Fibroblast of gingiva (primary cell): ENCODE data around the gene BACH2.
"Not testable (repeated sequence)": the region's sequence is repeated elsewhere in the genome, so short reads cannot be mapped to it uniquely, and the experiment has no call there.

Experiments used
- DNase-seq: peaks from one replicate; pipeline ENCODE4 v3.0.0-alpha.2; 2011; ENCODE audit warnings: low read depth

Gene BACH2

DNA sequence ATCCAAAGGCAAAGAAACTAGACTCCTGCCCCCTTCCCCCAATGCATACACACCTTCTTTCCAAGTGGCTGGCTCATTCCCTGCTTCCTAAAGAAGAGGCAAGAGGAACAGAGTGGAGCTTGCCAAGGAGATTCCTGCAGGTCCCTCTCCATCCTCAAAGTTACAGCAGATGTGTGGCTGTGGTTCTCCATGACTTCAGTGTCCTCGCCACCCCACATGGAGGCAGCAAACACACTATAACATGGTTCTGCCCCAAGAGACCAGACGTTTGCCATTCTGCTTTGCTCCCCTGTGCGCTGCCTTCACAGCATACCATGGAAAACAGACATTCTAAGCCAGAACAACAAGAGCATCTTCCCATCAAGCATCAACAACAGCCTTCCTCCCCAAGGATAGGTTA is 84.4 kb downstream of the BACH2 start:
- DNase-seq, result no peak

- DNase-seq, result no peak
These were observed 87.1 kb downstream of the BACH2 start for GRCh38 chr6:90209527-90209926.

DNA sequence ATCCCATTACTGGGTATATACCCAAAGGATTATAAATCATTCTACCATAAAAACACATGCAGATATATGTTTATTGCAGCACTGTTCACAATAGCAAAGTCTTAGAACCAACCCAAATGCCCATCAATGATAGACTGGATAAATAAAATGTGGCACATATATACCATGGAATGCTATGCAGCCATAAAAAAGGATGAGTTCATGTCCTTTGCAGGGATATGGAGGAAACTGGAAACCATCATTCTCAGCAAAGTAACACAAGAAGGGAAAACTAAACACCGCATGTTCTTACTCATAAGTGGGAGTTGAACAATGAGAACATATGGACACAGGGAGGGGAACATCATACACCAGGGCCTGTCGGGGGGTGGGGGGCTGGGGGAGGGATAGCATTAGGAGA is 88.0 kb downstream of the BACH2 start:
- DNase-seq, result not testable (repeated sequence)

GRCh38 chr6:90204327-90205056 is 92.2 kb downstream of the BACH2 start:
- no peak for DNase-seq

DNA sequence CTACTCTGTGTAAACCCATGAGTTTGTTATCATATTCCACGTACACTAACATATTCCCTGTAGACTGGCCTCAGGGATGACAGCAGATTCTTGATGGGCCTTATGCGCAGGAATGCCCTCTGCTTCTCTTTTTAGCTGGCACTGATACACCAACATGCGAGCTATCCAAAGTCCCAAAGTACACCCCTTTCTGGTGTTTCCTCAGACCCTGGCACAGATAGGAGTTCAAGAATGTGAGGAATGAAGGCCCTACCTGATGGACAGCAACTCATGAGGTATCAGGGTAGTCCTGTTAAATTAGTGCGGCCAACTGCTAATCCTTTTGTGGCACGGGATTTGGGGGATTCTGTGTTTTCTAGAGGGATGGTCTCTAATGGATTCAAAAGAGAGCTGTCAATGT is 93.0 kb downstream of the BACH2 start:
- no peak for DNase-seq

- DNase-seq, result no peak
These were observed 94.5 kb downstream of the BACH2 start for GRCh38 chr6:90202156-90202555.

GRCh38 chr6:90199900-90200299 is 96.7 kb downstream of the BACH2 start:
- peak; percentile 23 for DNase-seq

DNA sequence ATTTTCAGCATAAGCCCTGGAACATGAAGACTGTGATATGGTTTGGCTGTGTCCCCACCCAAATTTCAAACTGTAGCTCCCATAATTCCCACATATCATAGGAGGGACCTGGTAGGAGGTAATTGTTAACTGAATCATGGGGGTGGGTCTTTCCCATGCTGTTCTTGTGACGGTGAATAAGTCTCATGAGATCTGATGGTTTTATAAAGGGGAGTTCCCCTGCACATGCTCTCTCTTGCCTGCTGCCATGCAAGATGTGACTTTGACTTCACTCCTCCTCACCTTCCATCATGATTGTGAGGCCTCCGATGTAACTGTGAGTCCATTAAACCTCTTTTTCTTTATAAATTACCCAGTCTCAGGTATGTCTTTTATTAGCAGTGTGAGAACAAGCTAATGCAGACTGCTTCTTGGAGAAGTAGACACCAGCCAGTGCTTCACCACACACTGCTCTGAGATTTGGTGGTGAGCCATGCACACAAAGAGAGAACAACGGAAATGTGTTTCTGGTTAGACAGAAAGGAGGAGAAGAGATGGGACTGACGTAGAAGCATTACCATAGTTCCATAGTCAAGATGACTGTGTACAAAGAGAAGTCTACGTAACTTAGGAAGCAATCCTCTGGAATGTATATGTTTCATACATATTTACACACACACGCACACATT is 97.8 kb downstream of the BACH2 start:
- no peak for DNase-seq

- peak; percentile 33 for DNase-seq
These were observed 98.7 kb downstream of the BACH2 start for GRCh38 chr6:90197854-90198496.

DNA sequence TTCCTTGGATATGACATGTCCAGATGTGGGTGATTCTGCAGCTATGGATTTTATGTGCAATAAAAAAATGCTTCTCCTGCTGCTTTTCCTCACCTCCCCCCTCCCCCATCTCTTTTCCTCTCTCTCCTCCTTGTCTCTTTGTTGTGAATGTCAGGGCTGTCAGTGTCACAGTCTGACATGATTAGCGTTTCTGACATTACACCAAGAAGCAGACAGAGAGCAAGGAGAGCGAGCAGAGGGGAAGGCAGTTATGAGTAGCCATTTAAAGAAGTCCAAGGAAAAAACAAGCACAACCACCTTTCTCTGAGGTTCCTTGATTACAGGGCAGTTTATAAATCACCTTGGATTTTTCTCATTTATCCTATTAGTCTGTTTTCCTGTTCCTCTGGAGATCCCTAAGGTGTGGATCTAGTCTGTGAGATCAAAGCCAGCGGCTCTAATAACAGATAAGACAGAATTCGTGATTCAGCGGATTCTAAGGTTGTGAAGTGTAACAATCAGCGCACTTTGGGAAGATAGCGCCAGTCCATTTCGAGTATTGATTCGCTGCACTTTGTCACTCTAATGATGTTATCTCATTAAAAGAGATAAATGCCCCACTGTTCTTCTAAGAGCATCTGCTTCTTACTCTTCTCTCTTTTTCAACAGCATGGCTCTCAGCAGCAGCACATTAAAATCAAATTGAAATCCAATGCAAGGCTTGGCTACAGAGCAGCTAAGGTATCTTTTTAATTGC is 101.4 kb downstream of the BACH2 start:
- no peak for DNase-seq

DNA sequence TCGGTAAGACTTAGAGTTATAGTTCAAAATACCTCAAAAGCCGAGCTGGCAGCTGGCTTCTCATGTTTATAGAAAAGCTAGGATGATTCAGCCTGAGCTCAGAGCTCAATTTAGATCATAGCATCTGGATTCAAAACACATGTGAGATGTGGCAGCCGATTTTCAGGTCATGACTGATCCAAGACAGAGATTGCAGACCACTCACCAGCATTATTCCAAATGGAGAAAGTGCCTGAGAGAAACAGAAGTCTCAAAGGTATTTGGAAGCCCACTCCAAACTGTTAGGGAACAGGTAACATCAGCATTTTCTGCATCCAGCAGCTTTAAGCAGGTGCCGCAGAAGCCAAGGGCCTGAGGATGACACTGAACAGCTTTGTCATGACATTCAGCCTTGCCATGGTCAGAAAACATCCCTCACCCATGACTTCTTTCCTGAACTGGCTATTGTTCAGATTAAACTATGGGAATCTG is 102.2 kb downstream of the BACH2 start:
- DNase-seq, result peak; percentile 68

GRCh38 chr6:90193359-90193758 is 103.3 kb downstream of the BACH2 start:
- no peak for DNase-seq

DNA sequence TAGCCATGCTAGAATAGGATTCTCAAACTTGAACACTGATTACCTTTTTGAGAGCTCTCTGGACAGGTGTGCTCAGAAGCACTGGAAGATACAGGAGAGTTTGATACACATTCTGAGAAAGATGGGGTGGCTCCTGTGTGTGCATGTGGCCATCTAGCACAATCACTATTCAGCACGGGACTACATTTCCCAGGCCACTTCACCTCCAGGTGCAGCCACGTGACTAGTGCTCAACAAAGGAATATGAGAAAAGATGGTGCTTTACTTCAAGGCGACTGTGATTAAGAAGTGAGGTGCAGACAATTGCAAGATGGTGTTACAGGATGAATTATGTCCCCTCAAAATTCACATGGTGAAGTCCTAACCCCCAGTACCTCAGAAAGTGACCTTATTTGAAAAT is 103.8 kb downstream of the BACH2 start:
- no peak for DNase-seq

GRCh38 chr6:90190752-90191395 is 105.8 kb downstream of the BACH2 start:
- DNase-seq, result no peak

GRCh38 chr6:90190131-90190530 is 106.5 kb downstream of the BACH2 start:
- no peak for DNase-seq

GRCh38 chr6:90187437-90188121 is 109.1 kb downstream of the BACH2 start:
- DNase-seq, result no peak

GRCh38 chr6:90186637-90187371 is 109.8 kb downstream of the BACH2 start:
- DNase-seq, result no peak

DNA sequence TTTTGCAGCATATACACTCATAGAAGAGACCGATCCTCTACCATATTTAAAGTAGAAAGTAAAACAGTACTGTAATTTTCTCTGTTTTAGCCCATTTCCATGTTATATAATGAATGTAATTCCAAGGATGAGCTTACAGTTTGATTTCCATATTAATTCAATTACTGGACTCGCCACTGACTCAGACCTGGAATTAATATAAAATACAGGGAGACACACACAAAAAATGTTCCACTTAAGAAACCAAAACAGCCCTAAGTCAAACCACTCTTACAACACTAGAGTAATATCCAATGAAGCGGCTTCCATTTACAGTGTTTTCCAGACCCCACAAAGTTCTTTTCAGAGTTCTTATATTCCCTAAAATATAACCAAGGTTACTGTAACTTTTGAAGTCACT is 110.6 kb downstream of the BACH2 start:
- no peak for DNase-seq

- no peak for DNase-seq
These were observed 112.0 kb downstream of the BACH2 start for GRCh38 chr6:90184334-90185298.
